ENCODE data around the gene SYNDIG1.

Gene SYNDIG1

GRCh38 chr20:24664266-24664986 is 195.0 kb downstream of the SYNDIG1 start:
- Histone ChIP-seq H3K4me3 (ENCODE audit: low read depth, low read length) (no peak overlapping the region), H3K27ac (ENCODE audit: low read depth, low read length) (no peak overlapping the region), H3K9me3 (ENCODE audit: control insufficient read depth, insufficient read depth, low read length) (no peaks in the 10 kb centered on the region), H3K9ac (ENCODE audit: low read depth, low read length) (no peak overlapping the region), H3K36me3 (ENCODE audit: control insufficient read depth, insufficient read depth, low read length) (no peaks in the 10 kb centered on the region), H3K27me3 (ENCODE audit: control insufficient read depth, insufficient read depth, low read length) (no peaks in the 10 kb centered on the region), H3K4me1 (ENCODE audit: control insufficient read depth, insufficient read depth, low read length) (no peaks in the 10 kb centered on the region)

GRCh38 chr20:24665196-24665595 is 195.8 kb downstream of the SYNDIG1 start:
- Histone ChIP-seq H3K4me1 (ENCODE audit: control insufficient read depth, insufficient read depth, low read length) (no peaks in the 10 kb centered on the region), H3K4me3 (ENCODE audit: low read depth, low read length) (no peak overlapping the region)

DNA sequence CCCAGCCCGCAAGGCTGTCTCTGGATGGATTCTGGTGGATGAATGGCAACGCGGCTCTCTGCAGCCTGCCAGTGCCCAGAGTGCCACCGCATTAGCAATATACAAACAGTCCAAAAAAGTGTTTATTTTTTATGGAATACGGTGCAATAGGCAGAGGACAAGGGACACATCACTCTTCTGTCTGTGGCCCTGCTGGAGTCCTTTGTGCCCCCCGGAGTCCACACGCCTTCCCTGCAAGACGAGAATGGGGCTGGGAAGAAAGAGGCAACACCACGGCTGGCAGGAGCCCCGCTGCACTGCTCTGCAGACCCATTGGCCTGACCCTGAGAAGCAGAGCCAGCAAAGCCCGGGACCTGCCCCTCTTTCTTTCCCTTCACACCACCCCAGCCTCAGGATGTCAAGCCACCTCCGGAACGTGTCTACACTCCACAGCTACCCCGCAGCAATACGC is 196.3 kb downstream of the SYNDIG1 start:
- Histone ChIP-seq H3K27me3 (ENCODE audit: control insufficient read depth, insufficient read depth, low read length) (no peaks in the 10 kb centered on the region), H3K27ac (ENCODE audit: low read depth, low read length) (no peak overlapping the region), H3K4me1 (ENCODE audit: control insufficient read depth, insufficient read depth, low read length) (no peaks in the 10 kb centered on the region), H3K36me3 (ENCODE audit: control insufficient read depth, insufficient read depth, low read length) (no peaks in the 10 kb centered on the region), H3K9ac (ENCODE audit: low read depth, low read length) (no peak overlapping the region), H3K9me3 (ENCODE audit: control insufficient read depth, insufficient read depth, low read length) (no peaks in the 10 kb centered on the region), H3K4me3 (ENCODE audit: low read depth, low read length) (no peak overlapping the region)

More at GRCh38 chr20:24665196-24665595, 195.8 kb downstream of the SYNDIG1 start:
- Histone ChIP-seq H3K27me3 (ENCODE audit: control insufficient read depth, insufficient read depth, low read length) (no peaks in the 10 kb centered on the region), H3K36me3 (ENCODE audit: control insufficient read depth, insufficient read depth, low read length) (no peaks in the 10 kb centered on the region), H3K27ac (ENCODE audit: low read depth, low read length) (no peak overlapping the region), H3K9me3 (ENCODE audit: control insufficient read depth, insufficient read depth, low read length) (no peaks in the 10 kb centered on the region), H3K9ac (ENCODE audit: low read depth, low read length) (no peak overlapping the region)

DNA sequence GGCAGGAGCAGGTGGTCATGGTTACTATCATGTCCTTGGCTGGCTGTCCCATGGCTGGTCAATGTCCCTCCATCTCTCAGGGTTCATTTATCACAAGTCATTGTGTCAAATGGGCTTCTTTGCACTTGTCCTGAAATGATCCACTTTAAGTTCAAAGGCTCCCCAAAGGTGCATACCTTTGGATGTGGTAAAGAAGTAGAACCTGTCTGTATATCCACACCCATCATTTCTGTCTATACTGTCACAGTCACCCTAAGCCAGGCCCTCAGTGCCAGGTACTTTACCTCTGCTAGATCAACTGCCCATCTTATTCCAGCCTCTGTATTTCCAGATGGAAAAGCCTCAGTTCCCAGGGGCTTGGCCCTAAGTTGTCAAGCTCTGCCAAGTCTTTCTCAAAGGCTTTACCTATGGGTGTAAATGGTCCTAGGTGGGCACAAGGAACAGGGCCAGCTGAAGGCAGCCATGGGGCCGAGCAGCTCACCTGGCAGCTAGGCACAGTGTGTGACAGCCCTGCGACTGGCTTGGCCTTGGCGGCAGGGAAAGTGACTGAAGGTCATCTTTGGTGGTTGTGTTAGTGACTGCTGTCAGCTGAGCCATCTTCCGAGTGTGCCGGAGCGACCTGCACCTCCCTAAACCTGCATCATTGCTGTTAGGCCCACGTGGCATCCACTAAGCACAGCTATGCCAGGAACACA is 198.4 kb downstream of the SYNDIG1 start:
- Histone ChIP-seq H3K9me3 (ENCODE audit: control insufficient read depth, insufficient read depth, low read length) (no peaks in the 10 kb centered on the region), H3K9ac (ENCODE audit: low read depth, low read length) (no peak overlapping the region), H3K27ac (ENCODE audit: low read depth, low read length) (no peak overlapping the region), H3K36me3 (ENCODE audit: control insufficient read depth, insufficient read depth, low read length) (no peaks in the 10 kb centered on the region), H3K4me3 (ENCODE audit: low read depth, low read length) (no peak overlapping the region), H3K27me3 (ENCODE audit: control insufficient read depth, insufficient read depth, low read length) (no peaks in the 10 kb centered on the region), H3K4me1 (ENCODE audit: control insufficient read depth, insufficient read depth, low read length) (no peaks in the 10 kb centered on the region)

DNA sequence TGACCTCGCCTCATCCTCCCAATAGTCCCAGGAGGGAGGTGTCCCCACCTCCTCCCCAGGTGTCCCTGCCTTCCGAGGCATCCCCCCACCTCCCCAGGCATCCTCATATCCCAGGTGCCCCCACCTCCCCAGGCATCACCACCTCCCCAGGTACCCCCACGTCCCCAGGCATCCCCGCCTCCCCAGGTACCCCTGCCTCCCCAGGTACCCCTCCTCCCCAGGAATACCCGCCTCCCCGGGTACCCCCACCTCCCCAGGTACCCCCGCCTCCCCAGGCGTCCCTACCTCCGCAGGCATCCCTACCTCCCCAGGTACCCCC is 198.9 kb downstream of the SYNDIG1 start:
- no peaks in the 10 kb centered on the region for H3K9me3 ChIP-seq (ENCODE audit: control insufficient read depth, insufficient read depth, low read length)
- H3K27ac ChIP-seq (ENCODE audit: low read depth, low read length) = no peak overlapping the region
- H3K36me3 ChIP-seq (ENCODE audit: control insufficient read depth, insufficient read depth, low read length) = no peaks in the 10 kb centered on the region
- H3K27me3 ChIP-seq (ENCODE audit: control insufficient read depth, insufficient read depth, low read length) = no peaks in the 10 kb centered on the region
- H3K9ac ChIP-seq (ENCODE audit: low read depth, low read length) = no peak overlapping the region
- H3K4me3 ChIP-seq (ENCODE audit: low read depth, low read length) = no peak overlapping the region
- no peaks in the 10 kb centered on the region for H3K4me1 ChIP-seq (ENCODE audit: control insufficient read depth, insufficient read depth, low read length)

DNA sequence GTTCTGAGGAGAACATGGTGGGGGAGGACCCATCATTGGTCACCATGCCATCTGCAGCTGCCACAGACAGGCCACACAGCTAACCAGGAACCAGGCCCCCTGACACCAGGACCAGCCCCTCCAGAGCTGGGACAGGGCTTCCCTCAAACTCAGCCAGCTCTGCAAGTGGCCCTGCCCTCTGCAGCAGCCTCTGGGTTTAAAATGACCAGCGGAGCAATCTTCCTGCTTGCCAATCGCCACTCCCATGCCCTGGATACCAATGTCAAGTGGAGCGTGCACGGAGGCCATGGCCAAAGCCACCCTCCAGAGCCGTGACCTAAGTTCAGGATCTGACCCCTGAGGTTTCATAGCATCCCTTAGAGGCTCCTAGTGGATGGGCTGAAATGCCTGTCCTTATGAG is 199.4 kb downstream of the SYNDIG1 start:
- no peaks in the 10 kb centered on the region for H3K9me3 ChIP-seq (ENCODE audit: control insufficient read depth, insufficient read depth, low read length)
- H3K27me3 ChIP-seq (ENCODE audit: control insufficient read depth, insufficient read depth, low read length) = no peaks in the 10 kb centered on the region
- no peak overlapping the region for H3K4me3 ChIP-seq (ENCODE audit: low read depth, low read length)
- H3K9ac ChIP-seq (ENCODE audit: low read depth, low read length) = no peak overlapping the region
- no peaks in the 10 kb centered on the region for H3K4me1 ChIP-seq (ENCODE audit: control insufficient read depth, insufficient read depth, low read length)
- H3K27ac ChIP-seq (ENCODE audit: low read depth, low read length) = no peak overlapping the region
- H3K36me3 ChIP-seq (ENCODE audit: control insufficient read depth, insufficient read depth, low read length) = no peaks in the 10 kb centered on the region

DNA sequence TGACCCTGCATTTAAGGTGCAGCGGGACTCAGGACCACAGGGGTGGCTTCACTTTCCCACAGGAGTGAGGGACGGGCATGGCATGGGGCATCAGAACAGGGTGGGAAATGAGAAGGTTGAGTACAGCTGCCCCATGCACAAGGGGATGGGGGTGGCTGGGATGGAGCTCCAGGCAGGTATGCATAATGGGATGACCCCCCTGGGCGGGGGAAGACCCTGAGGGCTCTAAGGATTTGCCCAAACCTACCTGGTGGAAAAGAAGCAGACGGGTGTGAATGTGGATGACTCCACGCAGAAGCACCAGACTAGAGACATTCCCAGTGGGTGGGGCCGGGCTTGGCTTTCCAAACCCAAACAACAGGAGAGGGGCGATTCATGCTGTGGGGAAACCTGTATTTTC is 200.3 kb downstream of the SYNDIG1 start:
- Histone ChIP-seq H3K4me1 (ENCODE audit: control insufficient read depth, insufficient read depth, low read length) (no peaks in the 10 kb centered on the region), H3K36me3 (ENCODE audit: control insufficient read depth, insufficient read depth, low read length) (no peaks in the 10 kb centered on the region), H3K27ac (ENCODE audit: low read depth, low read length) (no peak overlapping the region), H3K4me3 (ENCODE audit: low read depth, low read length) (no peak overlapping the region), H3K27me3 (ENCODE audit: control insufficient read depth, insufficient read depth, low read length) (no peaks in the 10 kb centered on the region), H3K9me3 (ENCODE audit: control insufficient read depth, insufficient read depth, low read length) (no peaks in the 10 kb centered on the region), H3K9ac (ENCODE audit: low read depth, low read length) (no peak overlapping the region)

- H3K4me1 ChIP-seq (ENCODE audit: control insufficient read depth, insufficient read depth, low read length) = no peaks in the 10 kb centered on the region
- H3K36me3 ChIP-seq (ENCODE audit: control insufficient read depth, insufficient read depth, low read length) = no peaks in the 10 kb centered on the region
- no peaks in the 10 kb centered on the region for H3K9me3 ChIP-seq (ENCODE audit: control insufficient read depth, insufficient read depth, low read length)
- no peak overlapping the region for H3K27ac ChIP-seq (ENCODE audit: low read depth, low read length)
- H3K4me3 ChIP-seq (ENCODE audit: low read depth, low read length) = no peak overlapping the region
- H3K9ac ChIP-seq (ENCODE audit: low read depth, low read length) = no peak overlapping the region
- no peaks in the 10 kb centered on the region for H3K27me3 ChIP-seq (ENCODE audit: control insufficient read depth, insufficient read depth, low read length)
Measured at GRCh38 chr20:24670341-24670872, 201.0 kb downstream of the SYNDIG1 start.

DNA sequence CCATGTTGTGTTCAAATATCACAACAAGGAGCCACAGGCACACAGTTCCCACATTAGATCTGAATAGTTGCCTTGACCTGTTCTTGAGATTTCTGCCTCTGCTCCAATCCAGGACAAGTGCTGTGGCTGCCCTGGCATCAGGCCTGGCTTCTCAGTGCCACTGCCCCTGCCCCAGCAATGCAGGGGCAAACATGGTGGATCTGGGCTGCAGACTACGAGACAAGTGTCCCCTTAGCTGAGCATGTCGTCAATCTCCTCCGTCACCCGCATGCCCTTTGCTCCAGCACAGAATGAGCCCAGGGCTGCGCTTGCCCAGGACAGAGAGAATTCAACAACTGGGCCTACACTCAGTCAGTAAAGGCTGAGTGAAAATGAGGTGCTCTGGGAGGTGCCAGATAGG is 201.6 kb downstream of the SYNDIG1 start:
- Histone ChIP-seq H3K4me3 (ENCODE audit: low read depth, low read length) (no peak overlapping the region), H3K4me1 (ENCODE audit: control insufficient read depth, insufficient read depth, low read length) (no peaks in the 10 kb centered on the region), H3K9me3 (ENCODE audit: control insufficient read depth, insufficient read depth, low read length) (no peaks in the 10 kb centered on the region), H3K9ac (ENCODE audit: low read depth, low read length) (no peak overlapping the region), H3K27me3 (ENCODE audit: control insufficient read depth, insufficient read depth, low read length) (no peaks in the 10 kb centered on the region), H3K27ac (ENCODE audit: low read depth, low read length) (no peak overlapping the region), H3K36me3 (ENCODE audit: control insufficient read depth, insufficient read depth, low read length) (no peaks in the 10 kb centered on the region)

- H3K9ac ChIP-seq (ENCODE audit: low read depth, low read length) = no peak overlapping the region
- H3K27me3 ChIP-seq (ENCODE audit: control insufficient read depth, insufficient read depth, low read length) = no peaks in the 10 kb centered on the region
- no peak overlapping the region for H3K4me3 ChIP-seq (ENCODE audit: low read depth, low read length)
- H3K27ac ChIP-seq (ENCODE audit: low read depth, low read length) = no peak overlapping the region
- no peaks in the 10 kb centered on the region for H3K4me1 ChIP-seq (ENCODE audit: control insufficient read depth, insufficient read depth, low read length)
- no peaks in the 10 kb centered on the region for H3K36me3 ChIP-seq (ENCODE audit: control insufficient read depth, insufficient read depth, low read length)
- H3K9me3 ChIP-seq (ENCODE audit: control insufficient read depth, insufficient read depth, low read length) = no peaks in the 10 kb centered on the region
Measured at GRCh38 chr20:24672181-24672880, 202.9 kb downstream of the SYNDIG1 start.
